ENCODE data around the gene TGM2.

Gene TGM2

DNA sequence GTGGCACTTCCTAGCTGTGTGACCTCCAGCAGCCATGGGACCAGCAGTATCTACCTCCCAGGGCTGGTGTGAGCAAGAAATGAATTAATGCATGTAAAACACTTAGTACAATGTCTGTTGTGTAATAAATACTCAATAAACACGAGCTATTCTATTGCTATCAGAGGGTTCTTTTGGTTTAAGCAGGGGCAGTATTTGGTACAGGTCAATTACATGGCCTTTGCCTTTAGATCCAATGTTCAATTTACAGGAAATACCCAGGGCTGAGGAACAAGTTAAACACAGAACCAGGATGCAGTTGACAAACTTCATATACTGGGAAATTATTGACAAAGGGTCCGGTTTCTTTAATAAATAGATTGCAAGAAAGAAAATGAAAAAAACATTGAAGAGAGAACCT is 2.9 kb downstream of the TGM2 start:
- TF ChIP-seq, protein P1, sequence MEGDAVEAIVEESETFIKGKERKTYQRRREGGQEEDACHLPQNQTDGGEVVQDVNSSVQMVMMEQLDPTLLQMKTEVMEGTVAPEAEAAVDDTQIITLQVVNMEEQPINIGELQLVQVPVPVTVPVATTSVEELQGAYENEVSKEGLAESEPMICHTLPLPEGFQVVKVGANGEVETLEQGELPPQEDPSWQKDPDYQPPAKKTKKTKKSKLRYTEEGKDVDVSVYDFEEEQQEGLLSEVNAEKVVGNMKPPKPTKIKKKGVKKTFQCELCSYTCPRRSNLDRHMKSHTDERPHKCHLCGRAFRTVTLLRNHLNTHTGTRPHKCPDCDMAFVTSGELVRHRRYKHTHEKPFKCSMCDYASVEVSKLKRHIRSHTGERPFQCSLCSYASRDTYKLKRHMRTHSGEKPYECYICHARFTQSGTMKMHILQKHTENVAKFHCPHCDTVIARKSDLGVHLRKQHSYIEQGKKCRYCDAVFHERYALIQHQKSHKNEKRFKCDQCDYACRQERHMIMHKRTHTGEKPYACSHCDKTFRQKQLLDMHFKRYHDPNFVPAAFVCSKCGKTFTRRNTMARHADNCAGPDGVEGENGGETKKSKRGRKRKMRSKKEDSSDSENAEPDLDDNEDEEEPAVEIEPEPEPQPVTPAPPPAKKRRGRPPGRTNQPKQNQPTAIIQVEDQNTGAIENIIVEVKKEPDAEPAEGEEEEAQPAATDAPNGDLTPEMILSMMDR (IDR thresholded peaks at IDR 0.05; ENCODE audit: control insufficient read depth, extremely low read depth, insufficient read depth): no peak
- H3K4me3 ChIP-seq (ENCODE audit: low read depth, low read length): no peak overlapping the region
- no peak for DNase-seq (ENCODE audit: low read depth)

DNA sequence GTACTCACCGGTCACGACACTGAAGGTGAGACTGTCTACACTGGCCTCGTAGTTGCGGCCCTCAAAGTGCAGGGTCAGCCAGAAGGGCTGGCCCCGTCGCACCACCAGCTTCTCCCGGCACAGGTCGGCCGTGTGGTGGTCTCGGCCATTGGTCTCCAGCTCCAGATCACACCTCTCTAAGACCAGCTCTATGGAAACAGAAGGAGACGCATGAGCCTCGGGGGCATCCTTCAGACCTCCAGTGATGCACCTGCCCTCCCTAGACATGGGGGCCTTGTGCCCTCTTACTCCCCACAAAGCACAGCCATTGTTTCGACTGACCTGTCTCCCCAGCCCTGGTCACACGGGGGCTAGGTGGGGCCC is 3.7 kb downstream of the TGM2 start:
- no peak overlapping the region for H3K4me3 ChIP-seq (ENCODE audit: low read depth, low read length)
- TF ChIP-seq, protein P1 (IDR thresholded peaks at IDR 0.05; ENCODE audit: control insufficient read depth, extremely low read depth, insufficient read depth): no peak
- no peak for DNase-seq (ENCODE audit: low read depth)

DNA sequence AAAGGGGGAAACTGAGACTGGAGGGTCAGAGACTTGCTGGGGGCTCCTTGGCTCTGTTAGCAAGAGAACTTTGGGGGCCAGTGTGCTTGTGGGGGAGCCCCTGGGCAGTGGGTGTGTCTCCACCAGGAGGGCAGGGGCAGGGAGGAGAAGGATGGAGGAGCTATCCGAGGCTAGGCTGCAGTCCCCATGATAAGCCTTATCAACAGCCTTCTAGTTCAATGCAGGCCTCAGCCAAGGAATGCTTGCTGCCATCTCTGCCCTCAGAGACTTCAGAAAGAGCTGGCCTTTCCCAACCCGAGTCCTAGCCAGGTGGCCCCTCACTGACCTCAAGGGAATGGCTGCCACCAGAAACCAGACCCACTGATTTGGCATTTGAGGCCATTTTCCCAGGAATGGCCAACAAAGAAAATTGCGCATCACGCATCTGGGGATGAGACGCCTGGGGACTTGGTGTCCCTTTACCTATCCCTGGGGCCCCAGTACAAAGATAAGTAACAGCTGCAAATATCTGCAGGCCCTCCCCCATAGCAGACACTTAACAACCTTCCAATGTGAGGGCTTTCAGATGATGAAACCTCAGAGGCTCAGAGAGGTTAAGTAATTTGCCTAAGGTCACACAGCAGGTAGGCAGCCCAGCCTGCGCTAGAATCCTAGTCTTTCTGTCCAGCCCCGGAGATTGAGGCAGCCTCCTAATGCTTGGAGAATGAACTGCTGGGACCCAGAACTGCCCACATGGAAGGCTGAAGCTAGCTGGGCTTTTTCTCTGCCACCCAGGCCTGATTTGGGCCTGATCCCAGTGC is 4.9 kb downstream of the TGM2 start:
- H3K4me3 ChIP-seq (ENCODE audit: low read depth, low read length): no peak overlapping the region
- TF ChIP-seq, protein P1 (IDR thresholded peaks at IDR 0.05; ENCODE audit: control insufficient read depth, extremely low read depth, insufficient read depth): no peak
- DNase-seq (ENCODE audit: low read depth): no peak

DNA sequence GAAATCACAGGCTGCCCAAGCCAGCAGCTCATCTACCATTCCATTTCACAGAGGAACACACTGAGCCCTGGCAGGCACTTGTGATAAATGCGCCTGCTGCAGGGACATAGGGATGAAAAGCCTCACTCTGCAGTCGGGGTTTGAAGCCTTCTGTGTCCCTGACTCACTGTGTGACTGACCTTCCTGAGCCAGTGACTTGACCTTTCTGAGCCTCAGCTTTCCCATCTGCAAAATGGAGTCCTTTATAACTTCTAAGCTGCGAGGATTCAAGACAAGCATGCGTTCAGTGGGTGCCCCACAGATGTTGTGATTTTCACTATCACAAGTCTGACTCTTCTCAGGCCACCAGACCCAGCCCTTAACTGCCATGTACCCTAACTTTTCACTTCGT is 5.5 kb downstream of the TGM2 start:
- TF ChIP-seq, protein P1 (IDR thresholded peaks at IDR 0.05; ENCODE audit: control insufficient read depth, extremely low read depth, insufficient read depth): no peak
- DNase-seq (ENCODE audit: low read depth): no peak
- H3K4me3 ChIP-seq (ENCODE audit: low read depth, low read length): no peak overlapping the region

DNA sequence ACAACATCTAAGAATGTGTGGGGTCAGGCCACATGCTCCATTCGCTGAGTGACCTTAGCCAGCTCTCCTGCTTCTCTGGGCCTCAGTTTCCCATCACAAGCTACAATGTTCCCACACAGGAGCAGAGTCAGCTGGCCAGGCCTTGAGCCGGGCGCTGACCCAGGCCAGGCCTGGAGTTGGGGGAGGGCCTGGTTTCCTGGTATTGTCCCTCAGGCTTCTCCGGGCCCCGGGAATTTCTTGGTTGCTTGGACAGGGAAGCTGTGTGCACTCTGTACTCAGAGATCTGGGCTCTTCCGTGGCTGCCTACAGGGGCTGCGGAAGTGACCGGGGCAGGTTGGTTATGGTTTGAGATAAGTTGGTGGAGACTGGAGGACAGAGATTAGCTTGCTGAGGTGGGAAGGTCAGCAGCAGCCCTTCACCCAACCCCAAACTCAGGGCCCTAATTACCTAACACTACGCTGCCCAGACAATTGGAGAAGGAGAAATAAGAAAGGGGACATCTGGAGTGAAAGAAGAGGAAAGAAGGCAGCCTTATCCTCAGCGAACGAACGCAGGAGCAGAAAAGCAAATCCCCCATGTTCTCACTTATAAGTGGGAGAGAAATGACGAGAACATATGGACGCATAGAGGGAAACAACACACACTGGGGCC is 6.2 kb downstream of the TGM2 start:
- no peak overlapping the region for H3K4me3 ChIP-seq (ENCODE audit: low read depth, low read length)
- TF ChIP-seq, protein P1 (IDR thresholded peaks at IDR 0.05; ENCODE audit: control insufficient read depth, extremely low read depth, insufficient read depth): no peak
- no peak for DNase-seq (ENCODE audit: low read depth)

DNA sequence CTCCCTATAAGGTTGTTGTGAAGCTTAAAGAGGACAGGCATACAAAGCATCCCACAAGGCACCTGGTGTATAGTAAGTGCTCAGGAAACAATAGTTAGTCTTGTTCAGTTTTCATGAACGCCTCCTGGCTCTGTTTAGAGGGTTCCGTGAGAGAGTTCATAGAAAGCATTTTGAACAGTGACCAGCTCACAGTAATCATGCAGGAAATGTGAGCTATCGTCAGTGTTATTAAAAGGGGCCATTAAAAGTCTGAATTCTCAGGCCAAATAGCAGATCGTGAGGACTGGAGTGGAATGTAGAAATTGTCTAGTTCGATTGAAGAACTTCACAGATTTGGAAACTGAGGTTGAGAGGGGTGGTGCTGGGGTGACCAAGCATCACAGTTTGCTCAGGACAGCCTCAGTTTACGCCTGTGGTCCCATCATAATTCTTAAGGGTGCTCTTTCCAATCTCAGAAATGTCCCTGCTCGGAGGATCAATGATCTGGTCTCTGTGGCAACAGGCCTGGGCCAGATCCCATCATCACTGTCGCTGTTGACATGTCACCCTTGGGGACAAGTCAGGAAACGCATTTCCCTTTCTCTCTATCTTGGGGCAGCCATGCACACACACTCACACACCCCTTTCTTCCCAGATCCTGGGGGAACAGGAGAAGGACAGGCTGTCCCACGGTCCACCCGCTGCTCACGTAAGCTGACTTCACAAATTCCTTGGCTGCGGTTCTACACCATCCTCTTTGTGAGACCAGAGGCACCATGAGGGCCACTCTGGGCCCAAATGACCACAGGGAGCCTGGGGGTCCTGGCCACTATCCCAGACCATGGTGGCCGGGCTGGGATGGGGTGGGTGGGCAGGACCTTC is 7.2 kb downstream of the TGM2 start:
- TF ChIP-seq, protein P1 (IDR thresholded peaks at IDR 0.05; ENCODE audit: control insufficient read depth, extremely low read depth, insufficient read depth): no peak
- DNase-seq (ENCODE audit: low read depth): no peak
- H3K4me3 ChIP-seq (ENCODE audit: low read depth, low read length): no peak overlapping the region

All from LNCaP clone FGC (cell line).